Tibial nerve (tissue), 4 donors: ENCODE results near the gene MAML3.

Experiments used
- EP300 ChIP-seq, 2 donors: sonication (generic); formaldehyde crosslinking; IDR thresholded peaks; one replicate each; pipeline ENCODE4 v1.6.1; 2017; ENCODE audit warnings: antibody characterized with exemption in 2 of 2, mild to moderate bottlenecking in 1 of 2
- POLR2A ChIP-seq, 2 donors: fragments of 450-650 bp; IDR thresholded peaks; one replicate each; pipeline ENCODE4 v1.6.1; 2017; ENCODE audit warnings: antibody characterized with exemption in 2 of 2, mild to moderate bottlenecking in 2 of 2, moderate library complexity in 2 of 2
- TF ChIP-seq, protein P1 (sequence below), 5 experiments: fragments of 200-600 bp in 3 of 5; fragments of 450-650 bp in 2 of 5; sonication (generic) in 3 of 5; IDR thresholded peaks; one replicate each; pipeline ENCODE4 v1.5.1; 2016 to 2019; ENCODE audit warnings: antibody characterized with exemption in 5 of 5, mild to moderate bottlenecking in 3 of 5, moderate library complexity in 2 of 5

DNA sequence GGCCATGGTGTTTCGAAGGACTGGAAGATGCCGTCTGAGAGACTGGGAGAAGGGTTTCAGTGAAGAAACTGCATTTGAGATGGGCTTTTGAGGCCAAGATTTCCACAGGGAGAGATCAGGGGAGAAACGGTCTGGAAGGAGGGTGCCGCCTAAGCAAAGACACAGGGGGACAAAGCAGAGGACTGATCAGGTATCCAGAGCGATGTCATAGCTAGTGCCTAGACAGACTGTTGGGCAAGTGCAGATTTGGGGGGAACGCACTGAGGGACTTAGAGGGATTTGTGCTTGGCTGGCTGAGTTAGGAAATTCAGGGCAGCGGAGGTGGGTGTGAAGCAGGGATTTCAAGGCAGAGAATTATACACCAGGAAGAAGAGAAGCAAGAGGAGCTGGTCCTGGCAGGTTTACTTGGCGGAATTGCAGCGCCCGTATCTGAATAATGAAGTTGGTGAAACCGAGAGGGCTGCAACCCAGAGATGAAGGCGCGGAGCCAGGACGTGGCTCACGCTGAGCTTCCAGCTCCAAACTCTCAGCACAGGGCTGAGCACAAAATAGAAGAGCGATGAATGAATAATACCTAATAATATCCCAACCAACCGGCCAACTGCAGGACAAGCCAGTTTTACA, 106.9 kb downstream of the MAML3 start:
- TF ChIP-seq, protein P1, sequence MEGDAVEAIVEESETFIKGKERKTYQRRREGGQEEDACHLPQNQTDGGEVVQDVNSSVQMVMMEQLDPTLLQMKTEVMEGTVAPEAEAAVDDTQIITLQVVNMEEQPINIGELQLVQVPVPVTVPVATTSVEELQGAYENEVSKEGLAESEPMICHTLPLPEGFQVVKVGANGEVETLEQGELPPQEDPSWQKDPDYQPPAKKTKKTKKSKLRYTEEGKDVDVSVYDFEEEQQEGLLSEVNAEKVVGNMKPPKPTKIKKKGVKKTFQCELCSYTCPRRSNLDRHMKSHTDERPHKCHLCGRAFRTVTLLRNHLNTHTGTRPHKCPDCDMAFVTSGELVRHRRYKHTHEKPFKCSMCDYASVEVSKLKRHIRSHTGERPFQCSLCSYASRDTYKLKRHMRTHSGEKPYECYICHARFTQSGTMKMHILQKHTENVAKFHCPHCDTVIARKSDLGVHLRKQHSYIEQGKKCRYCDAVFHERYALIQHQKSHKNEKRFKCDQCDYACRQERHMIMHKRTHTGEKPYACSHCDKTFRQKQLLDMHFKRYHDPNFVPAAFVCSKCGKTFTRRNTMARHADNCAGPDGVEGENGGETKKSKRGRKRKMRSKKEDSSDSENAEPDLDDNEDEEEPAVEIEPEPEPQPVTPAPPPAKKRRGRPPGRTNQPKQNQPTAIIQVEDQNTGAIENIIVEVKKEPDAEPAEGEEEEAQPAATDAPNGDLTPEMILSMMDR (IDR thresholded peaks at IDR 0.05): no peak
- no peak for TF ChIP-seq POLR2A (IDR thresholded peaks at IDR 0.05)
- no peak for TF ChIP-seq EP300 (IDR thresholded peaks at IDR 0.05)
